Chondrocyte (in vitro differentiated cells): ENCODE data around the gene OR10G8. TPM values are rescaled to one million over a fixed set of nuclear protein-coding genes. Genes with fewer than 3 reads are reported as not detected.

Experiments
- DNase-seq: peaks from one replicate; pipeline ENCODE4 v3.0.0; 2021; ENCODE audit warnings: mixed read lengths, low spot score
- H3K27ac Mint-ChIP-seq: one replicate; pipeline ENCODE4 v1.8.0; 2021; ENCODE audit warnings: mild to moderate bottlenecking, moderate library complexity, mixed read lengths; ENCODE audit not compliant: unreplicated experiment
- H3K27me3 Mint-ChIP-seq: 2 replicates; pipeline ENCODE4 v1.8.0; 2021; ENCODE audit warnings: low read depth, mixed read lengths
- H3K36me3 Mint-ChIP-seq: 2 replicates; pipeline ENCODE4 v1.8.0; 2021; ENCODE audit warnings: low read depth, mixed read lengths
- H3K4me1 Mint-ChIP-seq: 2 replicates; pipeline ENCODE4 v1.8.0; 2021; ENCODE audit warnings: low read depth, mild to moderate bottlenecking, mixed read lengths
- H3K4me3 Mint-ChIP-seq: one replicate; pipeline ENCODE4 v1.8.0; 2021; ENCODE audit warnings: mild to moderate bottlenecking, moderate library complexity, mixed read lengths; ENCODE audit not compliant: unreplicated experiment
- H3K9me3 Mint-ChIP-seq: 2 replicates; pipeline ENCODE4 v1.8.0; 2021; ENCODE audit warnings: low read depth, mixed read lengths
- total RNA-seq: library from RNA; stranded (reverse); gene quantifications from 3 replicates; pipeline ENCODE4 v1.2.1, GENCODE V29; 2021
- TF ChIP-seq, protein P1 (sequence below): fragments of 200-600 bp; sonication (generic); IDR thresholded peaks from 2 replicates; pipeline ENCODE4 v1.5.0; 2021; ENCODE audit warnings: antibody characterized with exemption, mild to moderate bottlenecking, moderate library complexity

OR10G8 gene
- total RNA-seq, 1 donor from 2014 or later = not detected

DNA sequence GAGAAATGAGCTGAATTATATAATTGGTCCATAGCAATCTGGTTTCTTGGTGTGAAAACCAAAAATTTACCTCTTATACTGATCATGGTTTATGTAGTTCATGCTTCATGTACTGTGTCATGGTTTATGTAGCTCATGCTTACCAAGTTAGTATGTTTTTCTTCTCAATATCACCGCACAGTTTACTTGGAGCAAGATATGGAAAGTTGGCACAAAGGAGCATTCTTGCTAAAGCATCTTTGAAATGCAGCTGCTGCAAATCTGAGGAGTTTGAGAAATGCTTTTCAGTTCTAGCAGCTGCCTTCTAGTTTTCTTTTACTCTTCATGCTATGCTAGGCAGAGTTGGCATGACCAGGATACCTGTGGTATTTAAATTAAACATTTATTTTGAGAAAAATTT, 10.1 kb downstream of the OR10G8 start:
- Mint-ChIP-seq H3K4me3 (no peak overlapping the region), H3K36me3 (no peaks in the 10 kb centered on the region), H3K4me1 (no peaks in the 10 kb centered on the region), H3K27ac (no peak overlapping the region), H3K9me3 (no peaks in the 10 kb centered on the region), H3K27me3 (peaks cover 17% of the 10 kb centered on the region)
- DNase-seq = no peak
- TF ChIP-seq, protein P1, sequence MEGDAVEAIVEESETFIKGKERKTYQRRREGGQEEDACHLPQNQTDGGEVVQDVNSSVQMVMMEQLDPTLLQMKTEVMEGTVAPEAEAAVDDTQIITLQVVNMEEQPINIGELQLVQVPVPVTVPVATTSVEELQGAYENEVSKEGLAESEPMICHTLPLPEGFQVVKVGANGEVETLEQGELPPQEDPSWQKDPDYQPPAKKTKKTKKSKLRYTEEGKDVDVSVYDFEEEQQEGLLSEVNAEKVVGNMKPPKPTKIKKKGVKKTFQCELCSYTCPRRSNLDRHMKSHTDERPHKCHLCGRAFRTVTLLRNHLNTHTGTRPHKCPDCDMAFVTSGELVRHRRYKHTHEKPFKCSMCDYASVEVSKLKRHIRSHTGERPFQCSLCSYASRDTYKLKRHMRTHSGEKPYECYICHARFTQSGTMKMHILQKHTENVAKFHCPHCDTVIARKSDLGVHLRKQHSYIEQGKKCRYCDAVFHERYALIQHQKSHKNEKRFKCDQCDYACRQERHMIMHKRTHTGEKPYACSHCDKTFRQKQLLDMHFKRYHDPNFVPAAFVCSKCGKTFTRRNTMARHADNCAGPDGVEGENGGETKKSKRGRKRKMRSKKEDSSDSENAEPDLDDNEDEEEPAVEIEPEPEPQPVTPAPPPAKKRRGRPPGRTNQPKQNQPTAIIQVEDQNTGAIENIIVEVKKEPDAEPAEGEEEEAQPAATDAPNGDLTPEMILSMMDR = no peak

DNA sequence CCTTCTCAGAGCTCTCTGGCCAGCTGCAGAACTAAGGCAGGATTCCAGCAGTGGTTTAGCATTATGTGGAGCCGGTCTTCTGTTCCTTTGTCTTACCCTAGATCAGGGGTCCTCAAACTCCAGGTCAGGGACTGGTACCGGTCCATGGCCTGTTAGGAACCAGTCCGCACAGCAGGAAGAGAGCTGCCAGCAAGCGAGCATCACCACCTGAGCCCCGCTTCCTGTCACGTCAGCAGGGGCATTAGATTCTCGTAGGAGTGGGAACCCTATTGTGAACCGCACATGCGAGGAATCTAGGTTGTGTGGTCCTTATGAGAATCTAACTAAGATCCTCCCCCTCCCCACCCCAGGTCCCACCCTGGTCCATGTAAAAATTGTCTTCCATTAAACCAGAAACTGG, 13.0 kb downstream of the OR10G8 start:
- DNase-seq = no peak
- H3K4me1 Mint-ChIP-seq = no peaks in the 10 kb centered on the region
- no peak overlapping the region for H3K4me3 Mint-ChIP-seq
- H3K9me3 Mint-ChIP-seq = no peaks in the 10 kb centered on the region
- no peaks in the 10 kb centered on the region for H3K36me3 Mint-ChIP-seq
- TF ChIP-seq, protein P1 = no peak
- H3K27me3 Mint-ChIP-seq = peaks cover 16% of the 10 kb centered on the region
- H3K27ac Mint-ChIP-seq = no peak overlapping the region

DNA sequence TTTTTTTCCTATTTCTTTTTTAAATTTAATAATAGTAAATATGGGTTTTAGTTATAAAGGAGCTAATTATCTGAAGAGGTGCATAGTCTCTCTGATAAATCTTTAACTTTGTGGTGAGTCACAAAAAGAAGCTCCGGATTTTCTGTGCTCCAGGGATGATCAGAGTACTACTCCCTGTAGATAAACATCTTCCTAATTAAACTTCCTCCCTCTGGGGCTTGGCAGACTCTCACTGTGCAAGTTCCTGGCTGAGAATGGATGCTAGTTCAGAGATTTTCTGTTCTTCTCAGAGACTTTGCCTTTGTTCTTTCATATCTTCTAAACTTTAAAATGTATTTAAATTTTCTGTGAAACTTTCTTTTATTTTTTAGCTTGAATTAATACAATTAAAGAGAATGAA, 14.7 kb downstream of the OR10G8 start, which contains the start of gene OR10G7:
Gene OR10G7, minus strand, starts transcription at position 72 of the 400 bp plus-strand sequence. CDS start 2,324 bp downstream, outside the sequence.
- TF ChIP-seq, protein P1 = no peak
- no peak within 1 kb of the TSS for H3K4me3 Mint-ChIP-seq
- no peak for DNase-seq
- no peaks in the 10 kb centered on the region for H3K9me3 Mint-ChIP-seq
- peaks cover 9% of the 10 kb centered on the region for H3K27me3 Mint-ChIP-seq
- no peaks in the 10 kb centered on the region for H3K4me1 Mint-ChIP-seq
- H3K36me3 Mint-ChIP-seq = no peaks in the 10 kb centered on the region
- no peak within 1 kb of the TSS for H3K27ac Mint-ChIP-seq

DNA sequence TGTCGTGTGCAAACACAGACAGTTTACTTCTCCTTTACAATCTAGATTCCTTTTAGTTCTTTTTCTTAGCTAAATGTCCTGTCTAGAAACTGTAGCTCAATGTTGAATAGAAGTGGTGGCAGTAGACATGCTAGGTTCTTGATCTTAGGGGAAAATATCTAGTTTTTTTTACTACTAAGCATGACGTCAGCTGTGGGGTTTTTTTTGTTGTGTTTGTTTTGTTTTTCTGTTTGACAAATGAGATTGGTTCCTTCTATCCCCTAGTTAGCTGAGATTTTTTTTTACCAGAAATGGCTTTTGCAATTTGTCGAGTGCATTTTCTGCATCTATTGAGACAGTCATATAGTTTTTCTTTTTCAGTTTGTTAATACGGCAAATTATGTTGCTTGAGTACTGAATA, 16.8 kb downstream of the OR10G8 start:
- H3K4me3 Mint-ChIP-seq = no peak overlapping the region
- no peaks in the 10 kb centered on the region for H3K36me3 Mint-ChIP-seq
- H3K27ac Mint-ChIP-seq = no peak overlapping the region
- no peaks in the 10 kb centered on the region for H3K4me1 Mint-ChIP-seq
- H3K9me3 Mint-ChIP-seq = no peaks in the 10 kb centered on the region
- TF ChIP-seq, protein P1 = no peak
- no peak for DNase-seq
- H3K27me3 Mint-ChIP-seq = peaks cover 11% of the 10 kb centered on the region

DNA sequence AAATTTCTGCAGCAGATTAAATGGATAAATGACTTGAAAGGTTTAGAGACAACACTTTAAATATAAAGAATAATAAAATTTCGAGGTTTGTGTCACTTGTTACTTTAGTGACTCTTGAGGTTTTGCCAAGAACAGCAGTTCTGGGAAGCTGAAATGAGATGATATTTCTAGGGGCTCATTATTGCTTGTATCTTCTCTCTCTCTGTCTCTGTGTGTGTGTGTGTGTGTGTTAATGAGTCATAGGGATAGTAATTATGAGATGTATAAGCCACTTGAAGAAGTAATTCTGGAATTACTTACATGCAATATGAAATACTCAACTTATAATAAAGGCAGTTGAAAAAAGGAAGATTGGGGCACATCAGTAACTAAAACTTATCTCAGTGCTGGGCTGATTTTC, 24.1 kb downstream of the OR10G8 start:
- TF ChIP-seq, protein P1 = no peak
- no peak overlapping the region for H3K27ac Mint-ChIP-seq

More for the DNA sequence above, 24.1 kb downstream of the OR10G8 start:
- Mint-ChIP-seq H3K4me1 (no peaks in the 10 kb centered on the region), H3K4me3 (no peak overlapping the region), H3K9me3 (no peaks in the 10 kb centered on the region), H3K36me3 (no peaks in the 10 kb centered on the region), H3K27me3 (peaks cover 18% of the 10 kb centered on the region)
- no peak for DNase-seq
